Measurements from ENCODE around the gene RUBCN. TPM values are rescaled to one million over a fixed set of nuclear protein-coding genes. Genes with fewer than 3 reads are reported as not detected.

Gene RUBCN
- polyA plus RNA-seq, 1 of the 3 experiments (the other 2 are of a cell fraction) = 14.9 TPM

DNA sequence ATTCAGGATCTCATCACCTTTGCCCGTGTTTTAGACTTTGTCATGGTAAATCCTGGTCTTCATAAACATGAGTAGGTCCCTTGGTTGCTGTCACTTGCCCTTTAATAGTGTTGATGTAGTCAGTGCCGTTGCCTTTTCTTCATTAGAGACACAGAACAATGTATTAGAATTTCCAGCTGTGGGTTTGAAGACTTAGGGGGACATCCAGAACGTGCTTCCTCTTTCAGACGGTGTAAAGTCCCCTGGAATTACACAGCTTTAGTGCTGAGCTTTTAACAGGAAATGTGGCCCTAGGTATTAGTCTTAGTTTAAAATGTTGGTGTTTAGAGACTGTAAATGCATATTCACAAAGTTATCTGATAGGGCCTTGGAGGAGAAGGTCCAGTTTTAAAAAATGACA is 45.5 kb upstream of the RUBCN start:
- Histone ChIP-seq H3F3A (replicated peaks; ENCODE audit: insufficient read depth) (peaks cover 16% of the 10 kb centered on the region), H3K9ac (no peak overlapping the region), H3K27me3 (ENCODE audit: insufficient read depth) (no peaks in the 10 kb centered on the region), H3K27ac (ENCODE audit: low read depth in 2 of 2, low read length in 1 of 2) (no peak overlapping the region), H3K4me3 (ENCODE audit: low read depth in 2 of 2, low read length in 1 of 2) (no peak overlapping the region), H3K79me2 (ENCODE audit: insufficient read depth) (no peaks in the 10 kb centered on the region), H3K36me3 (replicated peaks in 1 of 2; ENCODE audit: control insufficient read depth in 1 of 2, insufficient read depth in 2 of 2, low read length in 1 of 2) (peaks cover 46 to 54% of the 10 kb centered on the region in 2 experiments), H3K4me1 (ENCODE audit: control insufficient read depth in 1 of 2, insufficient read depth in 2 of 2, low read depth in 1 of 2, low read length in 1 of 2) (no peaks in the 10 kb centered on the region), H3K9me3 (no peaks in the 10 kb centered on the region), H3K4me2 (no peak overlapping the region), H4K20me1 (ENCODE audit: insufficient read depth) (no peaks in the 10 kb centered on the region), H2AFZ (ENCODE audit: low read depth) (no peak overlapping the region), H3K9me2 (no peaks in the 10 kb centered on the region)
- TF ChIP-seq EP300 (IDR thresholded peaks at IDR 0.05; ENCODE audit: borderline replicate concordance in 1 of 2, low read depth in 1 of 2, low read length in 1 of 2) = no peak
- no peak for TF ChIP-seq RCOR1 (IDR thresholded peaks at IDR 0.05; ENCODE audit: low read length)
- TF ChIP-seq NFIC (IDR thresholded peaks at IDR 0.05; ENCODE audit: borderline replicate concordance) = no peak
- no peak for TF ChIP-seq NRF1 (IDR thresholded peaks at IDR 0.05; ENCODE audit: low read depth, low read length)
- no peak for TF ChIP-seq RFX5 (IDR thresholded peaks at IDR 0.05; ENCODE audit: low read length)
- TF ChIP-seq, protein P1, sequence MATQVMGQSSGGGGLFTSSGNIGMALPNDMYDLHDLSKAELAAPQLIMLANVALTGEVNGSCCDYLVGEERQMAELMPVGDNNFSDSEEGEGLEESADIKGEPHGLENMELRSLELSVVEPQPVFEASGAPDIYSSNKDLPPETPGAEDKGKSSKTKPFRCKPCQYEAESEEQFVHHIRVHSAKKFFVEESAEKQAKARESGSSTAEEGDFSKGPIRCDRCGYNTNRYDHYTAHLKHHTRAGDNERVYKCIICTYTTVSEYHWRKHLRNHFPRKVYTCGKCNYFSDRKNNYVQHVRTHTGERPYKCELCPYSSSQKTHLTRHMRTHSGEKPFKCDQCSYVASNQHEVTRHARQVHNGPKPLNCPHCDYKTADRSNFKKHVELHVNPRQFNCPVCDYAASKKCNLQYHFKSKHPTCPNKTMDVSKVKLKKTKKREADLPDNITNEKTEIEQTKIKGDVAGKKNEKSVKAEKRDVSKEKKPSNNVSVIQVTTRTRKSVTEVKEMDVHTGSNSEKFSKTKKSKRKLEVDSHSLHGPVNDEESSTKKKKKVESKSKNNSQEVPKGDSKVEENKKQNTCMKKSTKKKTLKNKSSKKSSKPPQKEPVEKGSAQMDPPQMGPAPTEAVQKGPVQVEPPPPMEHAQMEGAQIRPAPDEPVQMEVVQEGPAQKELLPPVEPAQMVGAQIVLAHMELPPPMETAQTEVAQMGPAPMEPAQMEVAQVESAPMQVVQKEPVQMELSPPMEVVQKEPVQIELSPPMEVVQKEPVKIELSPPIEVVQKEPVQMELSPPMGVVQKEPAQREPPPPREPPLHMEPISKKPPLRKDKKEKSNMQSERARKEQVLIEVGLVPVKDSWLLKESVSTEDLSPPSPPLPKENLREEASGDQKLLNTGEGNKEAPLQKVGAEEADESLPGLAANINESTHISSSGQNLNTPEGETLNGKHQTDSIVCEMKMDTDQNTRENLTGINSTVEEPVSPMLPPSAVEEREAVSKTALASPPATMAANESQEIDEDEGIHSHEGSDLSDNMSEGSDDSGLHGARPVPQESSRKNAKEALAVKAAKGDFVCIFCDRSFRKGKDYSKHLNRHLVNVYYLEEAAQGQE (IDR thresholded peaks at IDR 0.05; ENCODE audit: low read depth, low read length) = no peak
- TF ChIP-seq RAD21 (IDR thresholded peaks at IDR 0.05; ENCODE audit: low read length) = no peak
- TF ChIP-seq CHD2 (IDR thresholded peaks at IDR 0.05; ENCODE audit: low read length, partially characterized antibody) = no peak
- 92% methylated on average over 4 of the region's 4 CpGs for whole genome bisulfite sequencing (ENCODE audit: low lambda C conversion rate)
- DNase-seq = no peak
- ChIA-PET POLR2A (no interaction called here), CTCF (no interaction called here)

DNA sequence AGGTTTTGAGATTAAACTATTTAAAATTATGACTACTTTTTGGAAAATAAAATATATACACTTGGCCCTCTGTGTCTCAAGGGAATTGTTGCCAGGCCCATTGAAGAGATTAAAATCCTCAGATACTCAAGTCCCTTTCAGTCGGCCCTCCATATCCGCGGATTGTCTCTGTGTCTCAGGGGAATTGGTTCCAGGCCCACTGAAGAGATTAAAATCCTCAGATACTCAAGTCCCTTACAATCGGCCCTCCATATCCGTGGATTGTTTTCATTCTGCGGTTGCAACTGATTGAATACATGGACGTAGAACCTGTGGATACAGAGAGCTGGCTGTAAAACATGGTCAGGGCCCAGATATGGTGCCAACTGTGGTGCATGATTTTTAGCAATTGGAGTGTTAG is 38.6 kb upstream of the RUBCN start:
- WGBS (ENCODE audit: low lambda C conversion rate) = 93% methylated on average over 7 of the region's 7 CpGs
- no peak overlapping the region for H3K4me3 ChIP-seq (ENCODE audit: low read depth in 2 of 2, low read length in 1 of 2)
- H3K79me2 ChIP-seq (ENCODE audit: insufficient read depth) = no peaks in the 10 kb centered on the region
- POLR2A ChIA-PET = no interaction called here
- CTCF ChIA-PET = interaction anchor here (0.6 kb wide), 1 partner anchor 53 kb away, joined by 3 read pairs; no protein-coding TSS in a partner anchor
- no peaks in the 10 kb centered on the region for H3F3A ChIP-seq (replicated peaks; ENCODE audit: insufficient read depth)
- H3K4me1 ChIP-seq (ENCODE audit: control insufficient read depth in 1 of 2, insufficient read depth in 2 of 2, low read depth in 1 of 2, low read length in 1 of 2) = no peaks in the 10 kb centered on the region
- H3K27ac ChIP-seq (ENCODE audit: low read depth in 2 of 2, low read length in 1 of 2) = no peak overlapping the region
- H3K9me2 ChIP-seq = no peaks in the 10 kb centered on the region
- H2AFZ ChIP-seq (ENCODE audit: low read depth) = no peak overlapping the region
- TF ChIP-seq SMC3 (IDR thresholded peaks at IDR 0.05; ENCODE audit: low read depth, low read length) (no peak), RFX5 (IDR thresholded peaks at IDR 0.05; ENCODE audit: low read length) (no peak), FOXM1 (IDR thresholded peaks at IDR 0.05; ENCODE audit: low read depth) (no peak), YY1 (IDR thresholded peaks at IDR 0.05; ENCODE audit: low read depth) (no peak), EP300 (IDR thresholded peaks at IDR 0.05; ENCODE audit: borderline replicate concordance in 1 of 2, low read depth in 1 of 2, low read length in 1 of 2) (no peak), RAD21 (IDR thresholded peaks at IDR 0.05; ENCODE audit: low read length) (no peak), CHD2 (IDR thresholded peaks at IDR 0.05; ENCODE audit: low read length, partially characterized antibody) (no peak), FOXJ3 (CRISPR knock-in tag; IDR thresholded peaks at IDR 0.05) (no peak)
- TF ChIP-seq, protein P2, sequence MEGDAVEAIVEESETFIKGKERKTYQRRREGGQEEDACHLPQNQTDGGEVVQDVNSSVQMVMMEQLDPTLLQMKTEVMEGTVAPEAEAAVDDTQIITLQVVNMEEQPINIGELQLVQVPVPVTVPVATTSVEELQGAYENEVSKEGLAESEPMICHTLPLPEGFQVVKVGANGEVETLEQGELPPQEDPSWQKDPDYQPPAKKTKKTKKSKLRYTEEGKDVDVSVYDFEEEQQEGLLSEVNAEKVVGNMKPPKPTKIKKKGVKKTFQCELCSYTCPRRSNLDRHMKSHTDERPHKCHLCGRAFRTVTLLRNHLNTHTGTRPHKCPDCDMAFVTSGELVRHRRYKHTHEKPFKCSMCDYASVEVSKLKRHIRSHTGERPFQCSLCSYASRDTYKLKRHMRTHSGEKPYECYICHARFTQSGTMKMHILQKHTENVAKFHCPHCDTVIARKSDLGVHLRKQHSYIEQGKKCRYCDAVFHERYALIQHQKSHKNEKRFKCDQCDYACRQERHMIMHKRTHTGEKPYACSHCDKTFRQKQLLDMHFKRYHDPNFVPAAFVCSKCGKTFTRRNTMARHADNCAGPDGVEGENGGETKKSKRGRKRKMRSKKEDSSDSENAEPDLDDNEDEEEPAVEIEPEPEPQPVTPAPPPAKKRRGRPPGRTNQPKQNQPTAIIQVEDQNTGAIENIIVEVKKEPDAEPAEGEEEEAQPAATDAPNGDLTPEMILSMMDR (IDR thresholded peaks at IDR 0.05) = no peak
- TF ChIP-seq, protein P3, sequence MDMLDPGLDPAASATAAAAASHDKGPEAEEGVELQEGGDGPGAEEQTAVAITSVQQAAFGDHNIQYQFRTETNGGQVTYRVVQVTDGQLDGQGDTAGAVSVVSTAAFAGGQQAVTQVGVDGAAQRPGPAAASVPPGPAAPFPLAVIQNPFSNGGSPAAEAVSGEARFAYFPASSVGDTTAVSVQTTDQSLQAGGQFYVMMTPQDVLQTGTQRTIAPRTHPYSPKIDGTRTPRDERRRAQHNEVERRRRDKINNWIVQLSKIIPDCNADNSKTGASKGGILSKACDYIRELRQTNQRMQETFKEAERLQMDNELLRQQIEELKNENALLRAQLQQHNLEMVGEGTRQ (IDR thresholded peaks at IDR 0.05; ENCODE audit: borderline replicate concordance, low read depth, low read length) = no peak
- TF ChIP-seq, protein P1 (IDR thresholded peaks at IDR 0.05; ENCODE audit: low read depth, low read length) = no peak
- no peak overlapping the region for H3K4me2 ChIP-seq
- DNase-seq = no peak
- H3K9me3 ChIP-seq = no peaks in the 10 kb centered on the region
- H3K27me3 ChIP-seq (ENCODE audit: insufficient read depth) = no peaks in the 10 kb centered on the region
- H3K9ac ChIP-seq = no peak overlapping the region
- H3K36me3 ChIP-seq (replicated peaks in 1 of 2; ENCODE audit: control insufficient read depth in 1 of 2, insufficient read depth in 2 of 2, low read length in 1 of 2) = peaks cover 53 to 76% of the 10 kb centered on the region in 2 experiments
- no peaks in the 10 kb centered on the region for H4K20me1 ChIP-seq (ENCODE audit: insufficient read depth)

All from SK-N-SH (cell line).